IMR-90 (cell line): ENCODE data around the gene RSPH9. TPM values are rescaled to one million over a fixed set of nuclear protein-coding genes. Genes with fewer than 3 reads are reported as not detected.

Experiments
- ATAC-seq: fragments of 200-7000 bp; cut with Tn5 transposase; 2 replicates; pipeline ENCODE4 v1.9.1; 2020; ENCODE audit warnings: low read depth, mild to moderate bottlenecking, moderate library complexity
- BruUV-seq: library from RNA; stranded (reverse); fragments of 400-500 nt; replicated peaks from 2 replicates; lab custom pipeline; 2021; lab: Mats Ljungman, UMichigan
- CTCF ChIA-PET: fragments of 300-600 bp; formaldehyde crosslinking; extraction: SDS; loops from one replicate; lab custom pipeline; 2021; ENCODE audit warnings: antibody characterized with exemption; lab: Yijun Ruan, JAX
- POLR2A ChIA-PET: fragments of 300-600 bp; sonication (Branson Sonifier 250); formaldehyde crosslinking; loops from one replicate; lab custom pipeline; 2022; ENCODE audit warnings: antibody characterized with exemption; ENCODE audit not compliant: unreplicated experiment; lab: Charles Lee
- DNase-seq: peaks from one replicate; pipeline ENCODE4 v3.0.0; 2013
- H2AFZ ChIP-seq: replicated peaks from 2 replicates; pipeline ENCODE3; 2013; ENCODE audit warnings: low read length, mild to moderate bottlenecking; ENCODE audit not compliant: poor library complexity
- H2AK5ac ChIP-seq: 2 replicates; pipeline ENCODE4 v1.6.1; 2013; ENCODE audit warnings: low read depth, low read length, inconsistent platforms
- H2AK9ac ChIP-seq: replicated peaks from 2 replicates; pipeline ENCODE3; 2013; ENCODE audit warnings: mild to moderate bottlenecking, low read depth, low read length, moderate library complexity; ENCODE audit not compliant: poor library complexity
- H2BK120ac ChIP-seq: 2 replicates; pipeline ENCODE4 v1.6.1; 2013; ENCODE audit warnings: low read depth, low read length, inconsistent platforms
- H2BK15ac ChIP-seq: 3 replicates; pipeline ENCODE4 v1.6.1; 2013; ENCODE audit warnings: low read depth, low read length, inconsistent platforms
- H2BK20ac ChIP-seq: 2 replicates; pipeline ENCODE4 v1.6.1; 2013; ENCODE audit warnings: low read depth, mild to moderate bottlenecking, inconsistent platforms, low read length, moderate library complexity
- H2BK5ac ChIP-seq: 2 replicates; pipeline ENCODE4 v1.6.1; 2013; ENCODE audit warnings: mild to moderate bottlenecking, low read depth, low read length, inconsistent platforms; ENCODE audit not compliant: poor library complexity, severe bottlenecking
- H3K14ac ChIP-seq: replicated peaks from 2 replicates; pipeline ENCODE4 v1.6.1; 2013; ENCODE audit warnings: low read depth, low read length, inconsistent platforms
- H3K18ac ChIP-seq: 2 replicates; pipeline ENCODE4 v1.6.1; 2013; ENCODE audit warnings: low read depth, low read length, control low read depth
- H3K23ac ChIP-seq: 2 replicates; pipeline ENCODE4 v1.6.1; 2013; ENCODE audit warnings: low read depth, low read length, inconsistent platforms
- H3K27ac ChIP-seq: 2 replicates; pipeline ENCODE4 v1.5.1; 2013; ENCODE audit warnings: mild to moderate bottlenecking, control low read depth, low read length; ENCODE audit not compliant: insufficient read depth
- H3K27me3 ChIP-seq: 2 replicates; pipeline ENCODE4 v1.6.1; 2013; ENCODE audit warnings: low read length; ENCODE audit not compliant: control insufficient read depth, insufficient read depth
- H3K36me3 ChIP-seq: 2 replicates; pipeline ENCODE4 v1.6.1; 2013; ENCODE audit warnings: low read length, mixed read lengths; ENCODE audit not compliant: control insufficient read depth, insufficient read depth
- H3K4ac ChIP-seq: 2 replicates; pipeline ENCODE4 v1.6.1; 2013; ENCODE audit warnings: low read depth, low read length, inconsistent platforms
- H3K4me1 ChIP-seq: 2 replicates; pipeline ENCODE4 v1.6.1; 2013; ENCODE audit warnings: low read length, mixed read lengths; ENCODE audit not compliant: control insufficient read depth, insufficient read depth
- H3K4me2 ChIP-seq: 2 replicates; pipeline ENCODE4 v1.6.1; 2013; ENCODE audit warnings: low read depth, mild to moderate bottlenecking, control low read depth, low read length, moderate library complexity
- H3K4me3 ChIP-seq: 2 replicates; pipeline ENCODE4 v1.5.1; 2013; ENCODE audit warnings: low read depth, mild to moderate bottlenecking, control low read depth, low read length, moderate library complexity; ENCODE audit not compliant: insufficient read depth
- H3K56ac ChIP-seq: 2 replicates; pipeline ENCODE4 v1.6.1; 2013; ENCODE audit warnings: low read length, inconsistent platforms; ENCODE audit not compliant: insufficient read depth; ENCODE audit errors: extremely low read depth
- H3K79me1 ChIP-seq, 2 experiments: 2 replicates each; pipeline ENCODE4 v1.6.1; 2013; ENCODE audit warnings: low read length in 2 of 2, inconsistent platforms in 1 of 2, low read depth in 1 of 2
- H3K9ac ChIP-seq: 2 replicates; pipeline ENCODE4 v1.6.1; 2013; ENCODE audit warnings: low read depth, low read length, control low read depth
- H3K9me1 ChIP-seq: 2 replicates; pipeline ENCODE4 v1.6.1; 2013; ENCODE audit warnings: low read length, inconsistent platforms; ENCODE audit not compliant: insufficient read depth
- H3K9me3 ChIP-seq: 2 replicates; pipeline ENCODE4 v1.6.1; 2013; ENCODE audit warnings: low read length; ENCODE audit not compliant: control insufficient read depth, insufficient read depth
- H4K20me1 ChIP-seq: 2 replicates; pipeline ENCODE4 v1.6.1; 2013; ENCODE audit warnings: low read length, inconsistent platforms; ENCODE audit not compliant: insufficient read depth
- H4K5ac ChIP-seq: 2 replicates; pipeline ENCODE4 v1.6.1; 2013; ENCODE audit warnings: mild to moderate bottlenecking, low read depth, low read length, control low read depth
- H4K8ac ChIP-seq, 2 experiments: 2 replicates each; pipeline ENCODE4 v1.6.1; 2013; ENCODE audit warnings: low read depth in 2 of 2, low read length in 2 of 2, control low read depth in 1 of 2, inconsistent platforms in 1 of 2
- H4K91ac ChIP-seq: 2 replicates; pipeline ENCODE4 v1.6.1; 2013; ENCODE audit warnings: low read depth, low read length, inconsistent platforms; ENCODE audit not compliant: insufficient read depth
- BHLHE40 ChIP-seq: fragments of 150-350 bp; IDR thresholded peaks from 2 replicates; pipeline ENCODE4 v1.6.1; 2016; ENCODE audit warnings: mild to moderate bottlenecking, low read depth, low read length
- ELK1 ChIP-seq: fragments of 150-350 bp; IDR thresholded peaks from 2 replicates; pipeline ENCODE4 v1.6.1; 2016; ENCODE audit warnings: low read depth, mild to moderate bottlenecking, low read length, moderate library complexity, borderline replicate concordance
- MAZ ChIP-seq: IDR thresholded peaks from 2 replicates; pipeline ENCODE4 v1.6.1; 2012; ENCODE audit warnings: low read depth, mild to moderate bottlenecking, low read length, improper control_type of control experiment, moderate library complexity, borderline replicate concordance
- MXI1 ChIP-seq: IDR thresholded peaks from 2 replicates; pipeline ENCODE4 v1.6.1; 2012; ENCODE audit warnings: low read depth, mild to moderate bottlenecking, low read length, moderate library complexity, borderline replicate concordance
- NFE2L2 ChIP-seq: fragments of 150-350 bp; IDR thresholded peaks from 2 replicates; pipeline ENCODE4 v1.6.1; 2016; ENCODE audit warnings: low read depth, mild to moderate bottlenecking, low read length
- POLR2A ChIP-seq: IDR thresholded peaks from 2 replicates; pipeline ENCODE4 v1.6.1; 2012; ENCODE audit warnings: mild to moderate bottlenecking, low read depth, low read length
- RAD21 ChIP-seq: IDR thresholded peaks from 2 replicates; pipeline ENCODE4 v1.6.1; 2012; ENCODE audit warnings: low read length, improper control_type of control experiment
- WGBS, 2 experiments: methylation state at CpG; one replicate each; pipeline versions ENCODE4 v1.1.5 to v1.1.7; 2013; ENCODE audit warnings: missing lambda C conversion rate in 2 of 2; ENCODE audit not compliant: insufficient read length in 1 of 2; ENCODE audit errors: extremely low coverage in 2 of 2; 5-methylcytosine and 5-hydroxymethylcytosine counted together
- dilution Hi-C: fragments of 300-500 bp; cut with HindIII; formaldehyde crosslinking; loops from one replicate; pipeline ENCODE4 v1.14.3; 2018; ENCODE audit warnings: low sequenced_read_pairs; ENCODE audit not compliant: unreplicated experiment
- in situ Hi-C: fragments of 300-500 bp; cut with MboI; formaldehyde crosslinking; loops from 3 replicates; pipeline ENCODE4 v1.14.3; 2019; ENCODE audit warnings: low sequenced_read_pairs, inconsistent platforms, mixed read lengths
- intact Hi-C: fragments of 100-400 bp; cut with micrococcal nuclease; formaldehyde crosslinking; loops from 2 replicates; pipeline ENCODE4 v1.10.0; 2022
- polyA plus RNA-seq, 3 experiments: library from polyadenylated mRNA; depleted of rRNA; stranded (reverse); fragments of >200 nt; gene quantifications; 2 replicates each; pipeline ENCODE4 v1.2.3, GENCODE V29; 2012; ENCODE audit warnings: low replicate concordance in 1 of 3
- total RNA-seq: library from RNA; depleted of rRNA; stranded (reverse); fragments of >200 nt; gene quantifications from 2 replicates; pipeline ENCODE4 v1.2.3, GENCODE V29; 2012

The RSPH9 gene
- total and polyA plus RNA-seq, 2 of the 4 experiments (the other 2 are of a cell fraction) = 0.18 to 0.21 TPM

DNA sequence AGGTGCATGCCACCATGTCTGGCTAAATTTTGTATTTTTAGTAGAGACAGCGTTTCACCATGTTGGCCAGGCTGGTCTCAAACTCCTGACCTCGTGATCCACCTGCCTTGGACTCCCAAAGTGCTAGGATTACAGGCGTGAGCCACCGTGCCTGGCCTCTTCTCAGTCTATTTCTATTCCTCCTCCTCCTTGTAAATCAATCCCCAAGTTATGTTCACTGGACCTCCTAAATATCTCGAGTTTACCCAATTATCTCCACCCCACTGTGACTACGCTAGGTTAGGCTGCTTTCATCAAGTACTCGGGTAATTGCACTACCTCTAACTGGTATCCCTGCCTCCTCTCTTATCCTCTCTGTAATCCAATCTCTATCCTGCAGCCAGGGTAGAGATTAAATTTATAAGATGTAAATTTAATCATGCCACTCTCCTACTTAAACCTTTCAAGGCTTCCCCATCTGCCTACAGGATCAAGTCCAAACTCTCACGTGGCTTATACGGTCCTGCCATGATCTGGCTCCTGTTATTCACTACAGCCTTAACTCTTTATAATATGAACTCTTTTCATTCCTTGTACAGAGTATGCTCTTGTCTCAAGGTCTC lies 10.0 kb upstream of the RSPH9 start:
- no peak overlapping the region for H3K9ac ChIP-seq
- no peak overlapping the region for H3K4me2 ChIP-seq
- H4K20me1 ChIP-seq = peaks cover 8% of the 10 kb centered on the region
- no peaks in the 10 kb centered on the region for H3K27me3 ChIP-seq
- H3K9me1 ChIP-seq = peaks cover 12% of the 10 kb centered on the region
- peak overlapping the region; percentile 96 for H2AFZ ChIP-seq
- H3K56ac ChIP-seq = no peak overlapping the region
- 0 out of 3 replicates have a peak overlapping the region, but pooled peaks have one; percentile 4 for H2BK15ac ChIP-seq
- TF ChIP-seq POLR2A (no peak), MXI1 (no peak), BHLHE40 (no peak), RAD21 (no peak), ELK1 (no peak), NFE2L2 (no peak), MAZ (no peak)
- dilution Hi-C loops (no loop called here), in situ Hi-C loops (no loop called here), intact Hi-C loops (no loop called here)
- peak overlapping the region; percentile 86 to 100 for H4K8ac ChIP-seq
- peak overlapping the region; percentile 86; the same call in 1 of the 2 replicates for H3K4ac ChIP-seq
- H3K23ac ChIP-seq = no peak overlapping the region; the same call in 1 of the 2 replicates
- H3K9me3 ChIP-seq = no peaks in the 10 kb centered on the region
- H3K36me3 ChIP-seq = peaks cover 9% of the 10 kb centered on the region
- H4K91ac ChIP-seq = peak overlapping the region; percentile 92; the same call in 1 of the 2 replicates
- H2AK5ac ChIP-seq = peak overlapping the region; percentile 84
- peaks cover 17 to 31% of the 10 kb centered on the region in 2 experiments for H3K79me1 ChIP-seq
- no peak overlapping the region for H3K14ac ChIP-seq
- no peak overlapping the region for H3K4me3 ChIP-seq
- ATAC-seq = no peak
- H3K4me1 ChIP-seq = peaks cover 9% of the 10 kb centered on the region
- no peak overlapping the region for H3K27ac ChIP-seq
- H2BK20ac ChIP-seq = peak overlapping the region; percentile 66; the same call in 1 of the 2 replicates
- DNase-seq = no peak
- peak overlapping the region; percentile 71; the same call in 1 of the 2 replicates for H2BK120ac ChIP-seq
- ChIA-PET CTCF (no interaction called here), POLR2A (no interaction called here)
- H4K5ac ChIP-seq = peak overlapping the region; percentile 99
- H2AK9ac ChIP-seq = peak overlapping the region; percentile 71
- no peak overlapping the region for H3K18ac ChIP-seq
- no TSS peak for BruUV-seq
- 67% methylated on average over 2 of the region's 9 CpGs; no CpG with 5 or more reads in 1 of the 2 experiments for WGBS, 2 experiments
- no peak overlapping the region for H2BK5ac ChIP-seq
